Body of pancreas (tissue), 4 donors: ENCODE measurements around the gene PBX1.

Source experiments
- POLR2A ChIP-seq, 3 donors: fragments of 450-650 bp; IDR thresholded peaks; one replicate each; pipeline ENCODE4 v1.6.1; 2016; ENCODE audit warnings: antibody characterized with exemption in 3 of 3, mild to moderate bottlenecking in 2 of 3
- TF ChIP-seq, protein P1 (sequence below), 7 experiments: fragments of 450-650 bp in 4 of 7; fragments of 200-600 bp in 3 of 7; sonication (generic) in 3 of 7; IDR thresholded peaks; one replicate each; pipeline ENCODE4 v1.5.1; 2016 to 2019; ENCODE audit warnings: antibody characterized with exemption in 7 of 7

DNA sequence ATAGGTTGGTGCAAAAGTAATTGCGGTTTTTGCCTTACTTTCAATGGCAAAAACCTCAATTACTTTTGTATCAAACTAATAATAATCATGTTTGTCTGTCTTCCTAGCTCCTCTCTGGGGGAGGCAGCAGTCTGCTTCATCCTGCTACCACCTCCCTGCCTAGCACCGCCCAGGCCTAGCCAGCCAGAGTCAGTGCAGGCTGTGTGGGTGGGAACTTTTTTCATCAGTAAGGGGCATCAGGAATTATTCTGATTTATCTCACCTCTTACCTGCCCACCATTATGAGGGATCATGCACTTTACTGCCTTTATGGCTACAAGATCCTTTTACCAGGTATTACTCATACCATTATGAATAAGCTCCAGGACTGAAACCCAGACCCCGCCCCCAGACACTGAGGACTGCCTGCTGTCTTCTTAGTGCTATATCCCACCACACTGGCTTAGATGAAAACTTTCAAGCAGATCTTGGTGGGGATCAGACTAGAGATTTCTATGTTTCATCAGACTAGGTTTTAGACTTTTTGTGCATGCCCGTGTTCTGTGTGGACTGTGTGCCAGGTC is 116.4 kb downstream of the PBX1 start:
- TF ChIP-seq, protein P1, sequence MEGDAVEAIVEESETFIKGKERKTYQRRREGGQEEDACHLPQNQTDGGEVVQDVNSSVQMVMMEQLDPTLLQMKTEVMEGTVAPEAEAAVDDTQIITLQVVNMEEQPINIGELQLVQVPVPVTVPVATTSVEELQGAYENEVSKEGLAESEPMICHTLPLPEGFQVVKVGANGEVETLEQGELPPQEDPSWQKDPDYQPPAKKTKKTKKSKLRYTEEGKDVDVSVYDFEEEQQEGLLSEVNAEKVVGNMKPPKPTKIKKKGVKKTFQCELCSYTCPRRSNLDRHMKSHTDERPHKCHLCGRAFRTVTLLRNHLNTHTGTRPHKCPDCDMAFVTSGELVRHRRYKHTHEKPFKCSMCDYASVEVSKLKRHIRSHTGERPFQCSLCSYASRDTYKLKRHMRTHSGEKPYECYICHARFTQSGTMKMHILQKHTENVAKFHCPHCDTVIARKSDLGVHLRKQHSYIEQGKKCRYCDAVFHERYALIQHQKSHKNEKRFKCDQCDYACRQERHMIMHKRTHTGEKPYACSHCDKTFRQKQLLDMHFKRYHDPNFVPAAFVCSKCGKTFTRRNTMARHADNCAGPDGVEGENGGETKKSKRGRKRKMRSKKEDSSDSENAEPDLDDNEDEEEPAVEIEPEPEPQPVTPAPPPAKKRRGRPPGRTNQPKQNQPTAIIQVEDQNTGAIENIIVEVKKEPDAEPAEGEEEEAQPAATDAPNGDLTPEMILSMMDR (IDR thresholded peaks at IDR 0.05): no peak
- no peak for TF ChIP-seq POLR2A (IDR thresholded peaks at IDR 0.05)
